H1 (cell line): ENCODE results near the gene ARID2. TPM values are rescaled to one million over a fixed set of nuclear protein-coding genes. Genes with fewer than 3 reads are reported as not detected.

ENCODE experiments used
- CTCF ChIA-PET: fragments of 300-600 bp; sonication (Branson Sonifier 250); formaldehyde crosslinking; loops from one replicate; lab custom pipeline; 2021; ENCODE audit not compliant: partially characterized antibody; lab: Charles Lee
- POLR2A ChIA-PET: fragments of 300-600 bp; sonication (Branson Sonifier 250); formaldehyde crosslinking; loops from one replicate; lab custom pipeline; 2021; ENCODE audit warnings: inconsistent platforms; ENCODE audit not compliant: partially characterized antibody; lab: Charles Lee
- DNase-seq, 2 experiments: peaks; one replicate each; pipeline versions ENCODE4 v3.0.0 to v3.0.0-alpha.2; 2010 to 2022; ENCODE audit warnings: low spot score in 2 of 2, low read depth in 1 of 2, mixed read lengths in 1 of 2
- FAIRE-seq: peaks from 2 replicates; lab custom pipeline; 2011; peaks lifted over from hg19 to GRCh38; lab: Jason Lieb, UNC
- H2AFZ ChIP-seq: 2 replicates; pipeline ENCODE4 v1.8.1; 2012; ENCODE audit warnings: low read length, inconsistent platforms
- H2AK5ac ChIP-seq: 2 replicates; pipeline ENCODE4 v1.6.1; 2013; ENCODE audit warnings: low read depth, low read length
- H2BK120ac ChIP-seq: replicated peaks from 2 replicates; pipeline ENCODE3; 2013; ENCODE audit warnings: low read depth, low read length, inconsistent platforms
- H2BK12ac ChIP-seq: 2 replicates; pipeline ENCODE4 v1.6.1; 2013; ENCODE audit warnings: low read depth, low read length
- H2BK15ac ChIP-seq: 2 replicates; pipeline ENCODE4 v1.6.1; 2013; ENCODE audit warnings: low read length
- H2BK20ac ChIP-seq: 2 replicates; pipeline ENCODE4 v1.6.1; 2013; ENCODE audit warnings: low read length
- H2BK5ac ChIP-seq: 2 replicates; pipeline ENCODE4 v1.6.1; 2013; ENCODE audit warnings: low read depth, low read length
- H3K14ac ChIP-seq: 2 replicates; pipeline ENCODE4 v1.6.1; 2013; ENCODE audit warnings: inconsistent platforms; ENCODE audit not compliant: insufficient read length
- H3K18ac ChIP-seq: 2 replicates; pipeline ENCODE4 v1.6.1; 2013; ENCODE audit warnings: low read length; ENCODE audit errors: extremely low read depth
- H3K23ac ChIP-seq: 2 replicates; pipeline ENCODE4 v1.6.1; 2013; ENCODE audit warnings: inconsistent platforms; ENCODE audit not compliant: insufficient read length
- H3K23me2 ChIP-seq: 2 replicates; pipeline ENCODE4 v1.6.1; 2013; ENCODE audit warnings: low read depth, low read length
- H3K27ac ChIP-seq: 2 replicates; pipeline ENCODE4 v1.6.1; 2011; ENCODE audit warnings: low read depth, low read length, inconsistent platforms
- H3K27me3 ChIP-seq, 4 experiments: replicated peaks in 1 of 4; 1 replicate in 1 of 4; 2 replicates in 3 of 4; pipeline versions ENCODE4 v1.6.1 to v1.8.1; 2011 to 2013; ENCODE audit warnings: low read length in 3 of 4, mild to moderate bottlenecking in 3 of 4, inconsistent platforms in 2 of 4, mixed read lengths in 2 of 4, moderate library complexity in 1 of 4; ENCODE audit not compliant: control insufficient read depth in 3 of 4, insufficient read depth in 3 of 4; ENCODE audit errors: extremely low read depth in 1 of 4
- H3K36me3 ChIP-seq, 4 experiments: 2 replicates each; pipeline versions ENCODE4 v1.6.1 to v1.8.1; 2011 to 2013; ENCODE audit warnings: mild to moderate bottlenecking in 4 of 4, low read length in 3 of 4, moderate library complexity in 2 of 4, control low read depth in 1 of 4, inconsistent platforms in 1 of 4; ENCODE audit not compliant: insufficient read depth in 4 of 4, control insufficient read depth in 2 of 4
- H3K4ac ChIP-seq: replicated peaks from 2 replicates; pipeline ENCODE3; 2013; ENCODE audit warnings: low read length, low read depth, mixed read lengths, inconsistent platforms; ENCODE audit not compliant: insufficient read length
- H3K4me1 ChIP-seq, 4 experiments: replicated peaks in 1 of 4; 1 replicate in 1 of 4; 2 replicates in 3 of 4; pipeline versions ENCODE4 v1.6.1 to v1.8.1; 2011 to 2013; ENCODE audit warnings: low read length in 3 of 4, inconsistent platforms in 2 of 4, mixed read lengths in 1 of 4; ENCODE audit not compliant: insufficient read depth in 4 of 4, control insufficient read depth in 3 of 4
- H3K4me2 ChIP-seq, 2 experiments: 2 replicates each; pipeline versions ENCODE4 v1.6.1 to v1.8.1; 2011 to 2013; ENCODE audit warnings: low read depth in 2 of 2, low read length in 2 of 2, control low read depth in 1 of 2, inconsistent platforms in 1 of 2, mild to moderate bottlenecking in 1 of 2; ENCODE audit not compliant: insufficient read depth in 1 of 2
- H3K4me3 ChIP-seq, 4 experiments: fragments of 200-600, 300-600 bp in 1 of 4; sonication (generic), shearing (Covaris generic), sonication (Bioruptor Twin) in 1 of 4; 2 replicates each; pipeline versions ENCODE4 v1.5.1 to v1.8.1; 2011 to 2016; ENCODE audit warnings: low read length in 4 of 4, low read depth in 3 of 4, control low read depth in 2 of 4, inconsistent platforms in 2 of 4, mild to moderate bottlenecking in 2 of 4, mixed read lengths in 1 of 4, moderate library complexity in 1 of 4; ENCODE audit not compliant: insufficient read depth in 2 of 4; ENCODE audit errors: extremely low read depth in 1 of 4
- H3K56ac ChIP-seq: replicated peaks from 2 replicates; pipeline ENCODE3; 2013; ENCODE audit warnings: low read depth, mild to moderate bottlenecking, mixed read lengths, low read length, inconsistent platforms; ENCODE audit not compliant: insufficient read length
- H3K79me1 ChIP-seq: 2 replicates; pipeline ENCODE4 v1.6.1; 2013; ENCODE audit warnings: low read depth, low read length, control low read depth
- H3K79me2 ChIP-seq, 2 experiments: 2 replicates each; pipeline versions ENCODE4 v1.6.1 to v1.8.1; 2012 to 2013; ENCODE audit warnings: low read length in 2 of 2, mild to moderate bottlenecking in 2 of 2, inconsistent platforms in 1 of 2; ENCODE audit not compliant: insufficient read depth in 2 of 2, control insufficient read depth in 1 of 2
- H3K9ac ChIP-seq, 4 experiments: replicated peaks in 1 of 4; 1 replicate in 1 of 4; 2 replicates in 3 of 4; pipeline versions ENCODE4 v1.6.1 to v1.8.1; 2011 to 2013; ENCODE audit warnings: low read depth in 3 of 4, low read length in 3 of 4, control low read depth in 2 of 4, mild to moderate bottlenecking in 2 of 4, moderate library complexity in 2 of 4, inconsistent platforms in 1 of 4; ENCODE audit errors: extremely low read depth in 1 of 4
- H3K9me3 ChIP-seq, 2 experiments: 2 replicates each; pipeline versions ENCODE4 v1.6.1 to v1.8.1; 2012 to 2013; ENCODE audit warnings: mild to moderate bottlenecking in 2 of 2, moderate library complexity in 2 of 2, control low read depth in 1 of 2, inconsistent platforms in 1 of 2, low read depth in 1 of 2, low read length in 1 of 2, mixed read lengths in 1 of 2; ENCODE audit not compliant: insufficient read depth in 2 of 2
- H4K20me1 ChIP-seq, 2 experiments: replicated peaks in 1 of 2; 2 replicates each; pipeline versions ENCODE3 to v1.8.1; 2011 to 2013; ENCODE audit warnings: inconsistent platforms in 2 of 2, low read length in 2 of 2, mild to moderate bottlenecking in 1 of 2; ENCODE audit not compliant: insufficient read depth in 2 of 2, control insufficient read depth in 1 of 2
- H4K5ac ChIP-seq: 2 replicates; pipeline ENCODE4 v1.6.1; 2013; ENCODE audit warnings: low read length, low read depth, mixed read lengths, inconsistent platforms; ENCODE audit not compliant: insufficient read length
- H4K8ac ChIP-seq: 2 replicates; pipeline ENCODE4 v1.8.0; 2013; ENCODE audit warnings: mild to moderate bottlenecking, moderate library complexity, low read length, inconsistent platforms; ENCODE audit not compliant: insufficient read depth; ENCODE audit errors: extremely low read depth
- H4K91ac ChIP-seq: replicated peaks from 2 replicates; pipeline ENCODE3; 2013; ENCODE audit warnings: low read length, mixed read lengths, inconsistent platforms; ENCODE audit not compliant: insufficient read length
- CREB1 ChIP-seq: IDR thresholded peaks from 2 replicates; pipeline ENCODE4 v1.6.1; 2012; ENCODE audit warnings: inconsistent platforms
- EGR1 ChIP-seq: IDR thresholded peaks from 2 replicates; pipeline ENCODE4 v1.6.1; 2011; ENCODE audit warnings: low read depth, low read length, borderline replicate concordance
- SP4 ChIP-seq: IDR thresholded peaks from 2 replicates; pipeline ENCODE4 v1.6.1; 2012; ENCODE audit warnings: low read length, inconsistent platforms
- WGBS, 2 experiments: shearing (Covaris generic) in 1 of 2; methylation state at CpG; one replicate each; pipeline versions ENCODE4 v1.1.6 to v1.1.7; 2013 to 2015; ENCODE audit warnings: low lambda C conversion rate in 2 of 2, mixed read lengths in 2 of 2, inconsistent platforms in 1 of 2, low coverage in 1 of 2, missing lambda C conversion rate in 1 of 2; ENCODE audit not compliant: insufficient replicate concordance in 2 of 2, insufficient coverage in 1 of 2, insufficient read length in 1 of 2; ENCODE audit errors: extremely low coverage in 1 of 2, missing lambda C conversion rate in 1 of 2; 5-methylcytosine and 5-hydroxymethylcytosine counted together
- polyA plus RNA-seq, 7 experiments: library from polyadenylated mRNA; depleted of rRNA in 3 of 7; stranded (reverse) in 5 of 7; unstranded in 2 of 7; fragments of >200 nt in 5 of 7; fragments of 200-250 nt in 2 of 7; gene quantifications; 1 replicate in 5 of 7; 2 replicates in 1 of 7; 4 replicates in 1 of 7; pipeline versions ENCODE4 v1.2.1 to v1.2.3, GENCODE V29; 2011 to 2013; ENCODE audit warnings: missing spikeins in 2 of 7, mixed read lengths in 2 of 7
- total RNA-seq: library from RNA; stranded (reverse); fragmentation: NEBNext Ultra II Directional; extraction: Animal tissue kit (Norgen Biotek cat#: 25700); gene quantifications from 2 replicates; pipeline ENCODE4 v1.2.1, GENCODE V29; 2021

Gene ARID2
- total and polyA plus RNA-seq, 2 of the 8 experiments (the other 6 are each of a cell fraction or from before 2014, with no cell fraction given) = 32.0 to 45.2 TPM

- Histone ChIP-seq H4K8ac (no peak overlapping the region), H3K36me3 (peaks cover 13 to 53% (median 38%) of the 10 kb centered on the region in 4 experiments), H3K4ac (no peak overlapping the region), H4K91ac (no peak overlapping the region), H2AK5ac (no peak overlapping the region), H3K23me2 (no peaks in the 10 kb centered on the region), H2BK5ac (no peak overlapping the region), H3K4me1 (no peaks in the 10 kb centered on the region), H3K18ac (no peak overlapping the region), H3K79me1 (no peaks in the 10 kb centered on the region), H4K5ac (no peak overlapping the region), H4K20me1 (peaks cover 0 to 9% of the 10 kb centered on the region in 2 experiments), H3K27me3 (no peaks in the 10 kb centered on the region), H3K9ac (no peak overlapping the region), H2BK120ac (no peak overlapping the region), H3K79me2 (no peaks in the 10 kb centered on the region; a peak in 1 of 4 replicates), H3K56ac (no peak overlapping the region), H2AFZ (no peak overlapping the region), H3K9me3 (no peaks in the 10 kb centered on the region), H2BK20ac (no peak overlapping the region), H2BK15ac (no peak overlapping the region), H3K4me3 (no peak overlapping the region), H3K27ac (no peak overlapping the region), H3K23ac (no peak overlapping the region), H2BK12ac (no peak overlapping the region), H3K4me2 (no peak overlapping the region), H3K14ac (no peak overlapping the region)
- no peak for DNase-seq
- no peak for FAIRE-seq
- CTCF ChIA-PET = interaction anchor here (0.6 to 1.2 kb wide), 3 partner anchors 12 to 90 kb away, joined by 3 to 4 read pairs (median 3); no protein-coding TSS in a partner anchor
- WGBS, 2 experiments = 90% methylated on average over 3 of the region's 3 CpGs; no CpG with 5 or more reads in 1 of the 2 experiments
- POLR2A ChIA-PET = no interaction called here
- no peak for TF ChIP-seq CREB1
- no peak for TF ChIP-seq EGR1
- TF ChIP-seq SP4 = no peak
These were observed 124.0 kb downstream of the ARID2 start for GRCh38 chr12:45853550-45853949.
